Activated CD8-positive, alpha-beta memory T cell treated with anti-CD3 and anti-CD28 coated beads for 24 hours (primary cell): Measurements from ENCODE around the gene TRMT2A.
A peak's percentile ranks its signal among the peaks of the same experiment; 100 is the strongest.

Experiments
- DNase-seq: peaks from one replicate; pipeline ENCODE4 v3.0.0-alpha.2; 2020

Gene TRMT2A

DNA sequence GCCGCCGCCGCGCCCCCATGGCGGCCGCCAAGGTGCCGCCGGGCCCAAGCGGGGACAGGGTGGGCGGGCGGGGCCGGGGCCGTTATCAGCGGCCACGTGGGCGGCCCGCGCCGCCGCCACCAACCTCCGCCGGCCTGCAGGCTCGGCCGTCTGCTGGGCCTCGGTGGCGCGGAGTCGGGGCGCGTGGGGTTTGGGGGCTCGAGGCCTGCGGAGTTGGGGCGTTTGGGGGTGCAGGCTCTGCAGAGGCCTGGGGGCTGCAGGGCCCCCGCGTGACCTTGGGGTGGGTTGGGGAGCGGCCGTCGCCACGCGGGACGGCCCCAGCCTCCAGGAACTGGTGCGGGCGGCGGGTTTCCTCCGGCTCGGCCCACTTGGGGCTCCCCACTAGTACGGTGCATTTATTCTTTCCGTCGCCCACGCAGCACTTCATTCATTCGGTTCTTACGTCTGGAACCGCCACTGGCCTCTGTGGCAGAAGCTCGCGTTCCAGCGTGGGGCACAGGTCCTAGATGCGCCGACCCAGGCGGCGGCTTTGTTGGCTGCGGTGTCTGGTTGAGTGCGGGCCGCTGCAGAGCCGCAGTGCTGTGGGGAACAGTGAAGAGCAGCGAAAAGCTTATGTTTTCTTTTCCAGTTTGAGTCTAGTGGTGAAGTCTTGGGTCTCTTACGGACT lies 740 bp upstream of the TRMT2A start:
- DNase-seq, result peak; percentile 90

DNA sequence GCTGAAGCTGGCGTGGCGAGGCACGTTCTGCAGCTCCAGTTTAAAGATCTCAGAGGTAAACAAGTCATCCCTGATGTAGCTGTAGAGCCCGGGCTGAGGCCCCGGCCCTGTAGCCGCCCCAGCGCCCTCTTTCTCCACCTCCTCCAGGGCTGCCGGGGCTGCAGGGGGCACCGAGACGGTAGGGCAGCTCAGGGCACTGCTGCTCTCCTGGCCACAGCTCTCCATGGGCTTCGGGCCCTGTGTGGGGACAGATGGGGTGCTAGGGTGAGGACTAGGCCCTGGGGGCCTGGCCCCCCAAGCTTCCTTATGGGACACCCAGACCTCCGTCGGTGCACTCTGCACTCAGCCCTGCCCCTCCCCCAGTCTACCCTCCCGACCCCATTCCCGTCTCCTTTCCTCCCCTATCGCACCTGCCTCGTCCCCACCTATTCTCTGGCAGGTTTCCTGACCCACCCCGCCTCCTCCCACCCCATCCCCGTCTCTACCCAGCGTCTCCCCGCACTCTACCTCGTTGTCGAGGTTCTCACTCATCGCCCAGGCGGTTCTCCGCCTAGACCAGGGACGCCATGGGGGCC lies 563 bp downstream of the TRMT2A start:
- no peak for DNase-seq

DNA sequence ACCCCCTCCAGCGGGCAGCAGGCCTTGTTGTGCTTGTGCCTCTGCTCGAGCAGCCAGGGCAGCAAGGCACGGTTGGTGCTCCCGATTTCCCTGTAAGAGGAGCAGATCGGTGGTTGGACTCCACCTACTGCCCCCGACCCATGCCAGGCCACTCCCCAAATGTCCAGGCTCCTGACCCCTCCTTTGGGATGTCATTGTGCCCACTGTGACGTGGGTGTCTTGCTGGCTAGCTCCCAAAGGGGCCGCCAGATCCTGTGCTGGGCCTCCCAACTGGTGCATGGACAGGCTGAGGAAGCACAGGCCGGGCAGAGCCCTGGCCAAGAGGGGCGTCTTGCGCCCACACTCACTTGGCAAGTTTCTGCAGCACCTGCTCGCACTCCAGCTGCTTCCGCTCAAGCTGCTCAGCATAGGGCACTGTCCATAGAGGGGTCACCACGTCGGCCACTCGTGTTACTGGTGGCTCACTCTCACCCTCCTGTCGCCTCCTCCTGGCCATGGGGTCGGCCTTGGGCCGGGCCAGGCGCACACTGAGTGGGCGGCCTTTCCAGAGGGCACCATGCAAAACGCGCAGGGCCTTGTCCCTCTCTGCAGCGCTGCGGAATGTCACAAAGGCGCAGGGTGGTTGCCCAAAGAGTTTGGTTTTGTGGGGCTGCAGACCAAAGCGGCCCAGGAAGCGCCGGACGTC lies 1.2 kb downstream of the TRMT2A start, which contains the start of gene RANBP1:
Gene RANBP1, plus strand, starts transcription at position 414 of the 685 bp plus-strand sequence. Its CDS starts 81 bp downstream, at position 495.
- DNase-seq, result no peak

DNA sequence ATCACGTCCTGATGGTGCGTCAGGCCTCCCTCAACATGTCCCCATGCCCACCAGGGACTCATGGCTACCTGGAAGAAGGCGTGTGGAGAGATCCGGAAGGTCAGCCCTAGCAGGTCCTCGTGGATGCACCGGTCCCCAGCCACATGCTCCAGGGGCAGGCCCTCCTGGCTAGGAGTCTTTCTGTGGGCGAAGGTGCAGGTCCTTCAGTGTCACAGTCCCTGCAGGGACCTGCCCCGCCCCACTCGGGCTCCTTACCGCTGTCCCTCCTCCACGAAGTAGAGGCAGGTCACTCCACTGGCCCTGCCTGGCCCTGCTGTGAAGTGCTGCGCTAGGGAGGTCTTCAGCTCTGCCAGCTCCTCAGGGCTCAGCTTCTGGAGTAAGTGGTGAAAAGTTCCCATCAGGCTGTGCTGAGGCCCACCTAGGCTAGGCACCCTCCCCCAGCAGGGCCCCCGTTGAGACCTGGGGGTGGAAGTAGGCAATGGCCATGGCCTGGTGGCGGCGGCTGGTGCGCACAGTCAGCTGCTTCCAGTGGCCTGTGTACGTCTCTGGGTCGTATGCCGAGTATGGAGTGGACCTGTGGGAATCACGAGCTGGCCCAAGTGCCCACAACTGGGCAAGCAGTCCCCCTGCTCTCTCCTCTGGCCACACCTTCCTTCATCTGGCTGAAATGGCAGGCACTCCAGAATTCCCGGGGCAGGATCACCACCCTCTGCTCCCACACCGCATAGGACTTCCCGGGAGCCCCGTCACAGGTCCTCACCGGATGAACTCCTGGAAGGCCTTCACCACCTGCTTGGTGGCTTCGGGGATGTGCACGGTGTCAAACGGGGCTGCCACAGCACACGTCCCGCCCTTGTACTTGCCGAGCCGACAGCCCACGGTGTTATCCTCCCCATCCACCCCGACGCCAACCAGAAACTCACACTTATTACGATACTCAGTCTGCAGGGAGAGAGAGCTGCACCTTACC lies 2.2 kb downstream of the TRMT2A start:
- DNase-seq, result no peak

DNA sequence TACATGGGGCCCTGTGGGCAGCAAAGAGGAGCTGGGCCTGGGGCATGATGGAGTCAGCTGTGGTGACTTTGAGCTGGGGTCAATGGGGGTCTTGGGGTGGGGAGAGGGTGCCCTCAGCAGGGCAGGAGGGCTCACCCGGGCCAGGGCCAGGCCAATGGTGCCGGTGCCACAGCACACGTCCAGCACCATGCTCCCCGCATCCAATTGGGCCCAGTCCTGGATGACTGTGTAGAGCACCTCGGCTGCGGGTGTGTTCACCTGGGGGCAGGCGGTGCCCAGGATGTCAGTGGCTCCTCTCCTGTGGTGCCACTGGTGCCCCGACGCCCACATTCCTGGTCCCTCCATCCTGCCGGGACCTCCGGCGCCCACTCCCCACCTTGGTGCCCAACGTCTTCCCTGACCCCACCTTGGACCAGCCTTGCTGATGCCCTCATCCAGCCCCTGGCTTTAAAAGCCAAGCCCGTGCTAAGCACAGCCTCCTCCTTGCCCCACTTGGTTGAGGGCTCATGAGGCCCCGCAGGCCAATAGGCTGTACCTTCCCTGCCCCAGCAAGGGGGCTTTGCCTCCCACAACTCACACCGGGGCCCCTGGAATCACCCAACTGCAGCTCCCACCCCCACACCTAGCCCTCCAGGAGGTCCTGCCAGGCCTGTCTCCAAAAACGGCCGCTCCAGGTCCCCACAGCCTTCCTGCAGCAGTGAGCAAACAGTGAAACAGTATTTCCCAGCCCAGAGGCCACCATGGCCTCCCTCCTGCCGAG lies 3.3 kb downstream of the TRMT2A start:
- DNase-seq, result no peak

DNA sequence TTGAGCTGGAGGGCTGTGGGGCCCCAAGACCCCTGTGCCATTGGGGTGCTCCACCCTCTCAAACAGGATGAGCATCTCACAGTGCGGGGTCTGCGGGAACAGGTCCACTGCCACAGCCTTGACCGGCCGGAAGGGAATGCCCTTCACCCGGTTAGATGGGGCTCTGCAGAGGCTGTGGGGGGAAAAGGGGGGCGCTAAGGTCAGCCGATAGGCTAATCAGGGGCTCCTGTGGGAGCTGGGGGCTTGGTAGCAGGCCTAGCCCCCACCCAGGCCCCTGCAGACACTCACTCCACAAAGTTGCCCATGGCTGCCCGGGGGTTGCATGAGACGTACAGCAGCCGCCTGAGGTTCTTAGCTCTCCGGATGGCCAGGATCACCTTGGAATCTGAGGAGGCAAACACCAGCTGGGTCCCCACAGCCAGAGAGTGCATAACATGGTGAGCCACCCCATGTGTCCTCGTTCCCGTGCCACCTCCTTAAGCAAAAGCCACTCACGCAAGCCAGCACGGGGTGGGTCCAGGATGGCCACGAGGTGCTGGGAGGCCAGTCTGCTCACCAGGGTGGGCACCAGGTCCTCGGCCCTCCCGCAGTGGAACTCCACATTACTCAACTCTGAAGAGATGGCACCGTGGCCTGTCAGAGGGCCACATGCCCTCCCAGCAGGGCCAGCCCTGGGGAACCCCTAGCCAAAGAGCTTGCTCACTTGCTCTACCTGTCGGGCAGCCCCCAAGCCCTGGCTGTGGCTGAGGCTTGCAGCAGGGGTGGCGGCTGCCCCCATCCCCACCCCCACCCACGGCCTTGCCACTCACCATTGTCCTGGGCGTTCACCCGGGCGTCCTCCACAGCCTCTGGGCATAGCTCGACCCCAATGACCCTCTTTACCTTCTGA lies 4.2 kb downstream of the TRMT2A start:
- no peak for DNase-seq

DNA sequence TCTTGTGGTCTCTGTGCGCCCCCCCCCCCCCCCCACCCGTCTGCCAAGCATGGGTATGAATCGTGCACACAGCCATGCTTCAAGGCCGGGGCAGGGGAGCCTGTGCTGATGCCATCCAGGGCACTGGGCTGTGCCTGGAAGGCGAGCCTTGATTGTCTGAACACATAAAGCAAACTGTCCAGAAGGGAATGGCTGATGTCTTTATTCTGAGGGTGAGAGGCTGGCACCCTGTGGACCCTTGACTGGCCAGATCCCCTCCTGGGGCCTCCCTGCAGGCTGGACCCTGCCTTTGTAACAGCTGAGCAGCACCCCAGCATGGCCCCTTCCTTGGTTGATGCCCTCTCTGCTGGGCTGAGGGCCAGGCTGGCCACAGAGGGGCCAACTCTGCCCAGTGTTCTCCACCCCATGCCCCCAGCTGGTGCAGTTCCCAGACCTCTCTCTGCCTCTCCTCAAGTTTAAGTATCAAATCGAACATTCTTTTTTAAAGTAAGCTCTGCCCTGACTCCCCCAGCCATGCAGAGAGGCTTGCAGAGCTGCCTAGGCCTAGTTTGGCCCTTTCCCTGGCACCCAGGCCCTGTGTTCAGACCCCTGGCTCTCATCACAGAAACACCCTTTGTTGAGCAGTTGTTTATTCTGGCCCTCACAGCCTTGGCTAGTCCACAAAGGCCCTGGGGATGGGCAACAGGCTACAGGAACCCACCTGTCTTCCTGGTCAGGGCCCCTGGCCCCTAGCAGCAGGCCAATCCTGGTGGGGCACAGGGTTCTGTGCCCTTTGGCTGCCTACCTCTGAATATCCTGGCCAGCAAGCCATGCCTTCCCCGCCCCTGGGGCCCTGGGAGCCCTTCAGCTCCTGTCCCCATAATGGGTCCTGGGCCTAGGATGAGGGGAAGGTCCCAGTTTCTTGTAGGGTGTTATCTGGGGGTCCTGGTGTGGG lies 5.1 kb downstream of the TRMT2A start:
- peak; percentile 69 for DNase-seq

DNA sequence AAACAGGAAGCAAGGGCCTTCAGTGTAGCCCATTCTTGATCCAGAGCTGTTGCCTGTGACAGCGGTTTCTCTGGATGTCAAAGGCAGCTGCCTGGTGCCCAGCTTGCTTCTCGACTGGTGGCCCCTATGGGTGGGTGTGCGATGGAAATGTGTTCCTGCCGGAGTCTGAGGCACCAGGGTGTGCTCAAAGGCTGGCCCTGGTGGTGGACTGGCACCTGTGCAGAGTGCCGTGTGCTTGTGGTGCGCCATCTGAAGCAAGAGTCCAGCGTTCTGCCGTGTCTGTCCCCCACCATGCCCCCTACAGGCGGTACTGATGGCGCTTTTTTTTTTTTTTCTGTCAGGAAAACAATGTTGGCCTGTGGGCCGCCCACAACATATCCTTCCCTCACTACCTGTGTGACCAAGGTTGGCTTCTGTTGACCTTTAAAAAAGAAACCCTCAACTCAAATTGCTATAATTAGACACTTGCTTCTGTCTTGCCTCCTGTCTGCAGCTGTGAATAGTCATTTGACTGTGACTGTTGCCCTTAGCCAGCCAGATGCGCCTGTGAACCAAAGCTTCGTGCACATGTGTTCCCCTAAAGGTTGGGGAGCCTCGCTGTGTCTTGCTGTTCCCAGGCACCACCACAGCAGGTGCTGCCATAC lies 5.9 kb downstream of the TRMT2A start:
- DNase-seq, result peak; percentile 74

DNA sequence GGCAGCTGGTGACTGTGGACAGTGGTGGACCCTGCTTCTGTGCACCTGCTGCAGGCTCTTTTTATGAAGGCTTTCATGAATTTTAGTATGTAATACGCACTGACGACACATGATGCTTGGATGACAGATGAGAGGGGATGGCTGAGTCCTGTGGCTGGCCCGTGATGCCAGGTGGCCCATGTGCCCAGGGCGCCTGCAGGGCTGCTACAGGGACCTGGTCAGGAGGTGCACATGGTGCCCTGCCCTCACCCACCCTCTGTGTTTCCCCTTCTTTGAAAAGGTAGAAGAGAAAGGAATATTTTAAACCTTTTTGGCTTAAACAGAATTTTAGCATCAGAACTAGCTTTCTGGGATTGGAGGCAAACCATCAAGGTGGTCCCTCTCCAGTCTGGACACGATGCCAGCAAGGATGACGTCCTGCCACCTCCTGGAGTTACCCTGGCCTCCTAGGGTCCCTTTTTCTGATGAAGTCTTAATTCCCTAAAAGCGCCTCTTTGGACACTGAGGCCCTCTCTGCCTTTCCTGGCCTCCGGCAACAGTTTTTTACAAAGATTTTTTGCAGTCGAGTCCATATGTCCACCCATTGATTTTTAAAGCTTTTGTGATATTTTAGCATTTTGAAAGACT lies 6.6 kb downstream of the TRMT2A start:
- no peak for DNase-seq

DNA sequence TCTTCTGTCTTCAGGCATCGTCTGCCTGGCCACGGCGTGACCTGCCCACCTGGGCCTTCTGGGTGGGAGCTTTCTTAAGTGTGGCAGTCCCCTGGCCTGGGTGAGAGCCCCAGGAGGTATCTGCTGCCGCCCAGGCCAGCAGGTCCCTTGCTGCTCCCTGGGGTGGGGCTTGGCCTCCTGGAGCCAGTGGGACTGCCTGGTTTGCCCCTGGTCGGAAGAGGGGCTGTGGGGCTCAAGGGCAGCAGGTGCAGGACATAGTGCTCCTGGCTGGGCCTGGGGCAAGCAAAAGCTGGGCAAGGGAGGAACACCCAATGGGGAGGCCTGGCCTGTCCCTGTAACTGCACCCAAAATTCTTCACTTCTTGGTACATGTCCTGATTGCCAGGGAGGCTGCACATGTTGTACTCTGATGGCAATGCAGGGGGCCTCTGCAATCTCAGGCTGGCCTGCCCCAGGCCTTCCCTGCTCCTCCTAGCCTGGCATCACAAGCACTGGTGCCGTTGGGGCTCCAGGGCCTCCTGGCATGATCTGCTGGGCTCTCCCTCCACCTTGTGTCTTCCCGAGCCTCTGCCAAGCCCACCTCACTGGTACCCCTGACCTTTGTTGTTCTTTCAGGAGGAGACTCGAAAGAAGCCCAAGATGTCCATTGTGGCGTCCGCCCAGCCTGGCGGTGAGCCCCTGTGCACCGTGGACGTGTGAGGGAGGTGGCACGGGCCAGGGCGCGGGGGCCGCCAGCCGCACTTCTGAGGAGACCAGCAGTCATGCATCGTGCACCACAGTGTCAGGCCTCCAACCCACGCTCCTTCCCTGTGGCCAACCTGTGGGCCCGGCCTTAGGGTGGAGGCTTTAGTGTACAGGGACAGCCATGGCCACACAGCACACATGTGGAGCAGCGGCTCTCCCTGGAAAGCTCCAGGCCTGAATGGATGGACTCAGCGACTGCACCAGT lies 7.3 kb downstream of the TRMT2A start:
- peak; percentile 66 for DNase-seq

DNA sequence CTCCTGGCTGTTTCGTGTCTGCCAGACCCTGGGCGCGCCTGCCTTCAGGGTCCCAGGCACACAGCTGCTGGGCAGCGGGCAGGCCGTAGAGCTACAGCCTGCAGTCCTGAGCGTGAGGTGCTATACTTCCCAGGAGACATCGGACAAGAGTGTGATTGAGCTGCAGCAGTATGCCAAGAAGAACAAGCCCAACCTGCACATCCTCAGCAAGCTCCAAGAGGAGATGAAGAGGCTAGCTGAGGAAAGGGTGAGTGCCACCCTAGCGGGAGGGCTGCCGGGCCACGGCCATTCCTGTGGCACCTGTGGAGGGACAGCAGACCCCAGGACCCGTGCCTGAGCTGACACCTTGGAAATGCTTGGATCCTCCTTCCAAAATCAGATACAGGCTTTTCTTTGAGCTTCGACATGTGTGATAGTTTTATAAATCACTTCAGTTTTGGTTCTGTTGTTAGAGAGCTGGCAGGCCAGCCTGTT lies 8.2 kb downstream of the TRMT2A start:
- DNase-seq, result no peak

DNA sequence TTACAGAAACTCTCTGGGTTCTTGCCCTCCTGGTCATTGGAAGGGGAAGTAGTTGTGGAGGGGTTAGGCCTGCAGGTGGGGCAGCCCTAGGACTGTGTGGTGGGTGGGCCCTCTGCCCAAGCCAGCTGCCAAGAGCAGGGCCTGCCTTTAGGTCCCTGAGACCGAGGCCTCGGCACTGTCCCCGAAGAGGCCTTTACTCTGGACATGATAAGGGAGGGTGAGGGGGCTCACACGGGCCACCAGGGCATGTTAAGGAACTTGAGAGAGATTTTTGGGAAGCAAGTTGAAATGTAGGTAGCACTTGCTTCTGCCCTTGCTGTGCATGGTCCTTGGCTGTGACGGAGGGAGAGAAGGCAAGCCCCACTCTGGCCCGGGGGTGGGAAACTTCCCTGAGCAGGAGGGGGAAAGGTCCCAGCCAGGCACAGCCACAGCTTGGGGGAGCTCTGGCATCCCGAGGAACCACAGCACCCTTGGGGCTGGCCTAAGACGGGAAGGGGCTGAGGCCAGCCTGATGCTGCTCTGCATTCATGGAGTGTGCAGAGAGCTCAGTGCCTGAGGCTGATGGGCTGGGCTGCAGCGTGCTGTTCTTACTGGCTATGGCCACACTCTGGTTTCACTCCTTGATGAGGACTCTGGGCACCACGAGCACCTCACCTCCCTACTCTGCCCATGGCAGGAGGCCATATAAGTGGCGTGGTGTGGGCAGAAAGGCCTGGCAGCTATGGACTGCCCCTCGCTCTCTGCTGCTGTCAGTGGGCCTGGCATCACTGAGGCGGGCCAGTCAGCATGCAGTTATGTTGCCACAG lies 8.9 kb downstream of the TRMT2A start:
- no peak for DNase-seq

DNA sequence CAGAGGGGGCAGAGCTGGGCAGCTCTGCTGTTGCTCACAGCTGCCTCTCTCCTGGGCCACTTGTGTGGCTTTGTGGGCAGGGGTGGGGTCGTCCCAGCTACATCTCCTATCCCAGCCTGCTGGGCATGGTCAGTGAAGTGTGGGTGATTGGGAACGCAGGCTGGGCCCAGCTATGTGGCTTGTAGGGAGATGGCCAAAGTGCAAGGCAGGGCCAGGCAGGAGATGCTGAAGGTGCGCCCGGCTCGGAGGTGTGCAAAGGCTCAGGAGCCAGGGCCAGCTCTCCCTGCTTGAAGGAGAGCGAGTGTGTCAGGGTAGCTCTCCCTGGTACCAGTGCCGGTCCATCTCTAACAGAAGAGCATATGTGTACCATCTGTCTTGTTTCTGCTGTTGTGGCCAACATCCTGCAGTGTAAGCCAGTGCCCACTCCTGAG lies 9.5 kb downstream of the TRMT2A start:
- no peak for DNase-seq

DNA sequence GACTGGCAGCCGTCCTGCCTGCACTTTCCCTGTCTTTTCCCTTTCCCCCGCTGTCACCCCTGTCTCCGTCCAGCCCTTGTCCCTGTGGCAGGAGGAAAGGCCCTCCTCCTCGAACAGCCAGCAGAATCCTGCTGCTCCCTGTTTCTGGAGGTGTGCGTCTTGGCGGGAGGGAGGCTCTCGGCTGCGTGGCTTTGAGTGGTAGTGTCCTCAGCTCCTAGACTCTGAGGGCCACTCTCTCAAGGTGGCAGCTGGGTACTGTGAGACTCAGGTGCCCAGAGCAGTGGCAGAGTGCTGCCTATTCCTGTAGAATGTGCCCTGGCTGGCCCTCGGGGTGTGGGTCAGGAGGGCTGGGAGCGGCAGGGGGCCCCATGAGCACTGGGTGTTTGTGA lies 10.2 kb downstream of the TRMT2A start:
- DNase-seq, result no peak

DNA sequence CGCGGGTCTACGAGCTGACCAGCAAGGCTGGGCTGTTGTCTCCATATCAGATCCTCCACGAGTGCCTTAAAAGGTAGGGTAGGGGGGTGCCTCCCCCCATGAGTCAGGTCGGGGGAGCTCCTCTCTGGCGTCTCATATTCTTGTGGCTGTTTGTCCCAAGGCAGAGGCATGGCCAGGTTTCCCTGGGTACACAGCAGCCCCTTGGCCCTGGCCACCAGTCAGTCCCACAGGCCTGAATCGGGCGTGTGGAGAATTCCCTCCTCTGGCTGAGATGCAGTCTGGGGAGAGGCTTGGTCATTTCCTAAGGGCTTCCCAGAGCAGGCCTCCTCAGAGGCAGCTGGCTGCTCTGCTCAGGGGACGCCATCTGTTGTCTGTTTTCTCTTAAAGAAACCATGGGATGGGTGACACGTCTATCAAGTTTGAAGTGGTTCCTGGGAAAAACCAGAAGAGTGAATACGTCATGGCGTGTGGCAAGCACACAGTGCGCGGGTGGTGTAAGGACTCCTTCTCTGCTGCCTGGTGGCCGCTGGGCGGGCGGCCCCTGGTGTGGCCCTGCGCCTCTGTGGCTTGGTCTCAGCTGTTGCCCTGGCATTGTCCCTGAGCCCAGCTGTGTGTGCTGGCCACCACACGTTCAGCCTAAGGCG lies 10.7 kb downstream of the TRMT2A start:
- no peak for DNase-seq
